ENCODE data around the gene E2F2. TPM values are rescaled to one million over a fixed set of nuclear protein-coding genes. Genes with fewer than 3 reads are reported as not detected.

Gene E2F2
- total and polyA plus RNA-seq, 5 donors from 2014 or later: 2.3 to 13.8 (median 3.9) TPM

DNA sequence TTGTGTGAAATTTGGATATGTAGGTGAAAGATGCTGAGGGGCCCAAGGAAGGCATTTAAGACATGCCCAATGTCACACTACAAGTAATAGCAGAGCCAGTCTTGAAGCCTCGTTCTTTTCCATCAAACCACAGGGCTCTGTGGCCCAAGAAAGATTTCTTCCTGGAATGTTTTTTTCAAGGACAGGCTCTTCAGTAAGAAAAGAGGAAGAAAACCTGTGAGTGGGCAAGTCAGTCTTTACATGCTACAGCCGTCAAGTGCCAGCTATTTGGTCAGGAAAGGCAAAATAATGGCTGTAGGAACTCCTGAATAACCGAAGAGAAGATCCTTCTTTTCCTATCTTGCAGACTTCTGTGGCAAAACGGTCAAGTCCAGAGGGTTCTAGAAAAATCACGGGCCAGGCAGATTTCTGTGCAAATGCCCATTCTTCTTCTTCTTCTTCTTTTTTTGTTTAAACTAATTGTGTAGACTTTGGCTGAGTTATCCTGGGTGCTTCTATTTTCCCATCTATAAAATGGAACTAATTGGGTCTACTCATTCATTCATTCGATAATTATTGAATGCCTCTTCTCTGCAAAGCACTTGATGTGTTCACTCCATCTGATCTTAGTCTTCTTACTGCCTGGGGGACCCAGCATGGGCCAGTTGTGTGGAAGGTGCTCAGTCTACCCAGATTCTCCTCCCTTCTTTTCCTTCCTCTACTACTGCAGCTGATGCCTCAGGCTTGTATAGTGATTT is 30.2 kb upstream of the E2F2 start:
- peak overlapping the region in 3 of 4 donors; percentile 25 to 99 (median 97) for H3K4me3 Mint-ChIP-seq

DNA sequence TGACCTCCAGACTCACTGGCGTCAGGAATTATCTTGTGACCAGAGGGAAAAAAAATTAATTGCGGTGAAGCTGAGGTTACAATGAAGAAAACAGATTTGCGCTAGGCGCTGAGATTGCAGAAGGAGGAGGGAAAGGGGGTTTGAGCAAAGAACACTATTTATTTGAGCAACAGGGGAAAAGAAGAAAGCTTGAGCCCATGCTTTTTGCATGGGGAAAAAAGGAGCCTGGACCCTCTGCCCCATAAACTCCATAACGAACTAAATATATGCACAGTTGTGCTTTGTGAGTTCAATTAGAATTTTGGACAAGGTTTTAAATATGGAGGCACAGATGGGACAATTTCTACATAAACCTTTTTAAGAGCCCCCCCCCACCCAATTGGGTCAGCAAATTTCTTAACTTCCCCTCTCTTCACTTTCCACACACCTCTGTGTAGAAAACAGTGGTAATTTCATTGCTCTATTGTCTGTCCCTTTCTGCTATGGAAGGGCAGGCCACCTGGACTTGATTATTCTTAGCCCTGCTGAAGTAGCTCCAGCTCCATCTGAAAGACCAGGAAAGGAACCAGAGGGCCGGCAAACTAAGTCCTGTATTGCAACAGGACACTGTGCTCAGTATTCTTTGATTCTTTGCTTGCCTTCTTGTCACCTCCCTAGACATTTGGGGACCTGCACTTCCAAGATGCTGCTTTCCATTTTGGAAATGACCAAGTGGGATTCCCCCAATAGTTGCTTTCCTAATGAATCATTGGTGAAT is 29.1 kb upstream of the E2F2 start:
- peaks cover 5% of the 10 kb centered on the region for H3K27me3 ChIP-seq (ENCODE audit: control insufficient read depth, insufficient read depth, low read length)
- Mint-ChIP-seq H3K36me3 (peaks cover 12% of the 10 kb centered on the region), H3K27me3 (peaks cover 16% of the 10 kb centered on the region), H3K4me1 (peaks cover 12 to 66% (median 36%) of the 10 kb centered on the region in 4 donors), H3K4me3 (peak overlapping the region; percentile 89 to 99 (median 97)), H3K9me3 (no peaks in the 10 kb centered on the region), H3K27ac (peak overlapping the region; percentile 87 to 96 (median 90))
- H3K4me3 ChIP-seq (ENCODE audit: low read depth, low read length): peak overlapping the region; percentile 97
- H3K4me1 ChIP-seq (ENCODE audit: control insufficient read depth, insufficient read depth, low read length, poor library complexity, severe bottlenecking): peaks cover 57% of the 10 kb centered on the region
- no peaks in the 10 kb centered on the region for H3K36me3 ChIP-seq (ENCODE audit: control insufficient read depth, insufficient read depth, low read length)
- ATAC-seq (ENCODE audit: low read depth in 2 of 2) (no peak), DNase-seq (no peak)
- H3K9me3 ChIP-seq (ENCODE audit: control insufficient read depth in 2 of 2, low read length in 2 of 2): no peaks in the 10 kb centered on the region
- H3K27ac ChIP-seq (ENCODE audit: insufficient read depth, low read length, poor library complexity, severe bottlenecking): peak overlapping the region; percentile 88

More for the DNA sequence above, 30.2 kb upstream of the E2F2 start:
- H3K27ac Mint-ChIP-seq: peak overlapping the region; percentile 28 to 90 (median 74)
- ATAC-seq (ENCODE audit: low read depth in 2 of 2) (no peak), DNase-seq (no peak)
- H3K4me1 Mint-ChIP-seq: peaks cover 12 to 58% (median 28%) of the 10 kb centered on the region in 4 donors
- H3K4me1 ChIP-seq (ENCODE audit: control insufficient read depth, insufficient read depth, low read length, poor library complexity, severe bottlenecking): peaks cover 46% of the 10 kb centered on the region
- no peak overlapping the region for H3K4me3 ChIP-seq (ENCODE audit: low read depth, low read length)
- no peaks in the 10 kb centered on the region for H3K9me3 ChIP-seq (ENCODE audit: control insufficient read depth in 2 of 2, low read length in 2 of 2)
- no peaks in the 10 kb centered on the region for H3K9me3 Mint-ChIP-seq
- peaks cover 21% of the 10 kb centered on the region for H3K27me3 Mint-ChIP-seq
- H3K36me3 ChIP-seq (ENCODE audit: control insufficient read depth, insufficient read depth, low read length): no peaks in the 10 kb centered on the region
- H3K36me3 Mint-ChIP-seq: peaks cover 12% of the 10 kb centered on the region
- H3K27ac ChIP-seq (ENCODE audit: insufficient read depth, low read length, poor library complexity, severe bottlenecking): no peak overlapping the region
- peaks cover 5% of the 10 kb centered on the region for H3K27me3 ChIP-seq (ENCODE audit: control insufficient read depth, insufficient read depth, low read length)

DNA sequence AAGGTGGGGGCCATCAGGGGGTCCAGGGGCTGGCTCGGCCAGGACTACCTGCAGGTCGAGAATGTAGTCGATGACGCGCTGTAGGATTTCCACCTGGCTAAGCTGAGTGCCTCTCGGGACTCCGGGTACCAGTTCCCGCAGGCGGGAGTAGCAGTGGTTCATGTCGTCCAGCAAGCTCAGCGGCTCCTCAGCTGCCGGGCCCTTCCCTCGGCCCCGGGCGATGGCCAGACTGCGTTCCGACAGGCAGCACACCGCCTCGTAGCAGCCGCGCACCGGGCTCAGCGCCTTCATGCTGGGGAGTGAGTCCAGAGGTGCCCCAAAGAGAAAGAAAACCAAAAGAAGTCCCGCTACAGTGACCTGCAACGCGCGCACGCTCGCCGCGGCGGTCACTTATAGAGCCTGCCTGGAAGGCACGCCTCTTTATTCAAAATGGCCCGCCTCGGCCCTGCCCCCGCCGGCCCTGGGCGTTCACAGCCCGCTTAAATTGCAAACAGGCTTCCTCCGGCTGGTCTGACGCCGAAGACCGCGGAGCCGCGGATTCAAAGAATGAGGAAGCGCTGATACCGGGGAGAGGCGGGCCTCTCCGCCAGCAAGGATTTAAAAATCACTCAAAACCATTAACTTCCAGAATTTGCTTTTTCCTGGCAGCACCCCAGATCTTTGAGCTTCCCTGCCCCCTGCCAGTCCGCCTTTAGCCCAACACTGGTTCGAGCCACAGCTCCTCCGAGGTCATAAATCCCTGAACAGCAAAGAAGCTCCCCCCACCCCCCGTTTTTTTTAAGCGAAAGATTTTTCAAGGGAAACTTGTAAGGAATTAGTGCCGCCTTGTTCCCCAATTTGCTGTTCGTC is 28.3 kb upstream of the E2F2 start, which contains the start of gene ID3:
TSS of gene ID3 (minus strand) at position 366 of the 849 bp plus-strand sequence. CDS start at position 291, 75 bp downstream.
- H3K4me1 Mint-ChIP-seq: peaks cover 12 to 69% (median 38%) of the 10 kb centered on the region in 4 donors

DNA sequence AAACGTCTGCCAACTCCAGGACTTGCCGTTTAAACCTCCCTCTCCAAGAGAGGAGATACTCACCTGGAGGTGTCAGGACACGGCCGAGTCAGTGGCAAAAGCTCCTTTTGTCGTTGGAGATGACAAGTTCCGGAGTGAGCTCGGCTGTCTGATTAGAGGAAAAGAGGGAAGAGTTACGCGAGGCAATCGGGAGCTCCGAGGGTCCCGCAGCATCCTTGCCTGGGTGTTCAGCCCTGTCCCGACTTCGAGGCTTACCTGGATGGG is 27.8 kb upstream of the E2F2 start:
- H3K27me3 ChIP-seq (ENCODE audit: control insufficient read depth, insufficient read depth, low read length): peaks cover 4% of the 10 kb centered on the region
- H3K9me3 ChIP-seq (ENCODE audit: control insufficient read depth in 2 of 2, low read length in 2 of 2): no peaks in the 10 kb centered on the region
- no peaks in the 10 kb centered on the region for H3K9me3 Mint-ChIP-seq
- peak overlapping the region; percentile 97 for H3K4me3 ChIP-seq (ENCODE audit: low read depth, low read length)
- peaks cover 12 to 75% (median 43%) of the 10 kb centered on the region in 4 donors for H3K4me1 Mint-ChIP-seq
- peak overlapping the region; percentile 89 to 99 (median 97) for H3K4me3 Mint-ChIP-seq
- peak overlapping the region; percentile 87 to 96 (median 90) for H3K27ac Mint-ChIP-seq
- H3K36me3 ChIP-seq (ENCODE audit: control insufficient read depth, insufficient read depth, low read length): no peaks in the 10 kb centered on the region
- H3K27me3 Mint-ChIP-seq: peaks cover 18% of the 10 kb centered on the region
- peaks cover 67% of the 10 kb centered on the region for H3K4me1 ChIP-seq (ENCODE audit: control insufficient read depth, insufficient read depth, low read length, poor library complexity, severe bottlenecking)
- ATAC-seq (ENCODE audit: low read depth in 2 of 2) (no peak), DNase-seq (no peak)
- peaks cover 12% of the 10 kb centered on the region for H3K36me3 Mint-ChIP-seq
- H3K27ac ChIP-seq (ENCODE audit: insufficient read depth, low read length, poor library complexity, severe bottlenecking): peak overlapping the region; percentile 88

More for the DNA sequence above, 28.3 kb upstream of the E2F2 start, which contains the start of gene ID3:
- DNase-seq (peak; percentile 87 to 97 (median 92)), ATAC-seq (ENCODE audit: low read depth in 2 of 2) (peak; percentile 61 to 69)
- H3K4me1 ChIP-seq (ENCODE audit: control insufficient read depth, insufficient read depth, low read length, poor library complexity, severe bottlenecking): peaks cover 61% of the 10 kb centered on the region
- peak within 1 kb of the TSS; percentile 97 for H3K4me3 ChIP-seq (ENCODE audit: low read depth, low read length)
- Mint-ChIP-seq H3K9me3 (no peaks in the 10 kb centered on the region), H3K36me3 (peaks cover 12% of the 10 kb centered on the region), H3K27me3 (peaks cover 19% of the 10 kb centered on the region), H3K27ac (peak within 1 kb of the TSS; percentile 90 to 98 (median 96)), H3K4me3 (peak within 1 kb of the TSS; percentile 89 to 99 (median 97))
- H3K9me3 ChIP-seq (ENCODE audit: control insufficient read depth in 2 of 2, low read length in 2 of 2): no peaks in the 10 kb centered on the region
- peaks cover 5% of the 10 kb centered on the region for H3K27me3 ChIP-seq (ENCODE audit: control insufficient read depth, insufficient read depth, low read length)
- H3K27ac ChIP-seq (ENCODE audit: insufficient read depth, low read length, poor library complexity, severe bottlenecking): peak within 1 kb of the TSS; percentile 88
- no peaks in the 10 kb centered on the region for H3K36me3 ChIP-seq (ENCODE audit: control insufficient read depth, insufficient read depth, low read length)

DNA sequence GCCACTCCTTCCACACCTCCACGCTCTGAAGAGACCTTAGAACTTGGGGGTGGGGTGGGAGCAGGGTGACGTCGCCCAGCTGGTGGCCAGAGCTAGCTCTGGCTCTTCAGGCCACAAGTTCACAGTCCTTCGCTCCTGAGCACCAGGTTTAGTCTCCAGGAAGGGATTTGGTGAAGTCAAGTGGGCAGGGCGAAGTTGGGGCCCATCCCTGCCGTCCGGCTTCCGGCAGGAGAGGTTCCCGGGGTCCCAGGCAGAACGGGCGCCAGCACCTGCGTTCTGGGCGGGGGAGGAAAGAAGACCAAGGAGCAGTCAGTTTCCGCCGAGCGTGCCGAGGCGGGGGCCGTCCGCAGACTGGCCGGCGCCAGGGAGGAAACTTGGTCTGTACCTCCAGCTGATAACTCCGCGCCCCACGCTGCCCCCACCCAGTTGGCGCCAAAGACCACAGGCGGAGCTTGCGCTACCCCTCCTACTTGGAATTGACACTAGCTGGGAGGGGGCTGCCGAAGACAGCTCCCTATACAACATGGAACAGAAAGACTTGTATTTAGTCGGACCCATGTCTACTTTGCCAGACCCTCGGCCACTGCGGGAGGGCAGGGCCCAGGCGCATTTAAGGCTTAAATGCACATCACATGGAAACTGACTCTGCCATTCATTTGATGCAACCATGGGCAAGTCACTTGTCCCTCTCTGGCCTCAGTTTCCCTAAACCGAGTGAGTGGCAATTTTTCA is 27.3 kb upstream of the E2F2 start:
- ATAC-seq (ENCODE audit: low read depth in 2 of 2) (no peak), DNase-seq (peak in 2 of 3 donors; percentile 20 to 56)
- H3K27me3 ChIP-seq (ENCODE audit: control insufficient read depth, insufficient read depth, low read length): no peaks in the 10 kb centered on the region
- H3K27ac ChIP-seq (ENCODE audit: insufficient read depth, low read length, poor library complexity, severe bottlenecking): peak overlapping the region; percentile 88
- no peaks in the 10 kb centered on the region for H3K9me3 ChIP-seq (ENCODE audit: control insufficient read depth in 2 of 2, low read length in 2 of 2)
- peaks cover 12% of the 10 kb centered on the region for H3K36me3 Mint-ChIP-seq
- H3K4me1 Mint-ChIP-seq: peaks cover 12 to 77% (median 45%) of the 10 kb centered on the region in 4 donors
- peak overlapping the region; percentile 89 to 99 (median 97) for H3K4me3 Mint-ChIP-seq
- no peaks in the 10 kb centered on the region for H3K36me3 ChIP-seq (ENCODE audit: control insufficient read depth, insufficient read depth, low read length)
- H3K9me3 Mint-ChIP-seq: no peaks in the 10 kb centered on the region
- H3K27ac Mint-ChIP-seq: peak overlapping the region; percentile 90 to 98 (median 96)
- H3K4me1 ChIP-seq (ENCODE audit: control insufficient read depth, insufficient read depth, low read length, poor library complexity, severe bottlenecking): peaks cover 71% of the 10 kb centered on the region
- peaks cover 15% of the 10 kb centered on the region for H3K27me3 Mint-ChIP-seq
- peak overlapping the region; percentile 97 for H3K4me3 ChIP-seq (ENCODE audit: low read depth, low read length)

DNA sequence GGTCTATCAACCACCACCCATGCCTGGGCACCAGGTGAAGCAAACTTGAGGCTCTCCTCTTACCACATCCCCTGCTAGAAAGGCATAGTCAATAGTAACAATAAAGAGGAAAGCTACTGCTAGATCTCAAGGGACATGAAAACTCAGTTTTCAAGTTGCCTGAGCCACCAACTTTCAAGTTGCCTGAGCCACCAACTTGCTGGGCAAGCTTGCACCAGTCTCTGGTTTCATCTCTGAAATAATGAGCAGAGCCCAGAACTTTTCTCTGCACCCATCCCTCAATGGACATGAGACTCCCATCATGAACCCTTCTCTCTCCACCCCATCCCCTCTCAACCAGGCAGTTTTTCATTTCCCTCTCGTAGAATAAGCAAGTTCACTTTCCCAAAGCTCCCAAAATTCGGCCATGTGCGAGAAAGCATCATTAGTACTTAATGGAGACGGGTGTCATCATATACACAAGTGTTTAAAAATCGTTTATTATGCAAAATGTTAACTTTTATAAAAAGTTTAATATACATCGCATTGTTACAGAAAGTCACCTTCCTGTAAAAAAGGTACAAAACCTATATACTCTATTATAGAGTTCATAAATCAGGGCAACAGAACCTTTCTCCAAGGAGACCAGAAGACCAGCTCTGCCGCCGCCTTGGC is 26.6 kb upstream of the E2F2 start:
- peaks cover 12 to 74% (median 45%) of the 10 kb centered on the region in 4 donors for H3K4me1 Mint-ChIP-seq
- H3K4me3 ChIP-seq (ENCODE audit: low read depth, low read length): peak overlapping the region; percentile 97
- H3K9me3 Mint-ChIP-seq: no peaks in the 10 kb centered on the region
- ATAC-seq (ENCODE audit: low read depth in 2 of 2): no peak
- peaks cover 15% of the 10 kb centered on the region for H3K27me3 Mint-ChIP-seq
- peak overlapping the region; percentile 90 to 98 (median 96) for H3K27ac Mint-ChIP-seq
- peak overlapping the region; percentile 88 for H3K27ac ChIP-seq (ENCODE audit: insufficient read depth, low read length, poor library complexity, severe bottlenecking)
- peaks cover 12% of the 10 kb centered on the region for H3K36me3 Mint-ChIP-seq
- H3K27me3 ChIP-seq (ENCODE audit: control insufficient read depth, insufficient read depth, low read length): no peaks in the 10 kb centered on the region
- DNase-seq: peak in 1 of 3 donors; percentile 64
- H3K4me3 Mint-ChIP-seq: peak overlapping the region; percentile 89 to 99 (median 97)
- H3K9me3 ChIP-seq (ENCODE audit: control insufficient read depth in 2 of 2, low read length in 2 of 2): no peaks in the 10 kb centered on the region
- no peaks in the 10 kb centered on the region for H3K36me3 ChIP-seq (ENCODE audit: control insufficient read depth, insufficient read depth, low read length)
- H3K4me1 ChIP-seq (ENCODE audit: control insufficient read depth, insufficient read depth, low read length, poor library complexity, severe bottlenecking): peaks cover 68% of the 10 kb centered on the region

All from CD4-positive, CD25-positive, alpha-beta regulatory T cell (primary cell).